Measurements from ENCODE around the gene CYP3A5. TPM values are rescaled to one million over a fixed set of nuclear protein-coding genes. Genes with fewer than 3 reads are reported as not detected.
A peak's percentile ranks its signal among the peaks of the same experiment; 100 is the strongest.

Gene CYP3A5
- total and polyA plus RNA-seq, 9 of the 15 experiments (the other 6 are each of a cell fraction or from before 2014, with no cell fraction given), result 0.73 to 2.8 (median 1.5) TPM

- H3K4me1 ChIP-seq (replicated peaks in 1 of 2; ENCODE audit: control insufficient read depth in 2 of 2, insufficient read depth in 2 of 2, low read length in 2 of 2), result peaks cover 11 to 24% of the 10 kb centered on the region in 2 experiments; a peak in 4 of 5 replicates
- H3K9me1 ChIP-seq (ENCODE audit: control insufficient read depth, insufficient read depth, low read length), result no peaks in the 10 kb centered on the region
- in situ Hi-C loops (cut with MboI) (no loop called here), intact Hi-C loops (cut with micrococcal nuclease) (no loop called here)
- no peak overlapping the region for H3K9ac ChIP-seq (ENCODE audit: insufficient read depth in 1 of 2, low read depth in 2 of 2, low read length in 2 of 2)
- no peaks in the 10 kb centered on the region for H4K20me1 ChIP-seq (replicated peaks; ENCODE audit: control insufficient read depth, insufficient read depth, low read length)
- no peak overlapping the region for H3K27ac ChIP-seq (ENCODE audit: extremely low read depth, low read depth, low read length)
- 23% methylated on average over 2 of the region's 2 CpGs for WGBS (ENCODE audit: insufficient coverage, low coverage, missing lambda C conversion rate)
- no peaks in the 10 kb centered on the region for H3K9me3 ChIP-seq (replicated peaks; ENCODE audit: control insufficient read depth, insufficient read depth, low read depth, low read length)
- BruUV-seq (replicated peaks), result no TSS peak
- ChIA-PET POLR2A (interaction anchor here (0.8 to 3.0 kb wide), 5 partner anchors 9 to 174 kb away, joined by 3 to 12 read pairs (median 3); no protein-coding TSS in a partner anchor), CTCF (ENCODE audit: low intra/inter-chr PET ratio) (no interaction called here)
- no peak overlapping the region for H2AFZ ChIP-seq (ENCODE audit: low read depth, low read length)
- H3K4me3 ChIP-seq, result no peak overlapping the region
- FAIRE-seq (no peak), ATAC-seq (no peak), DNase-seq (ENCODE audit: extremely low read depth in 1 of 4, low spot score in 3 of 4) (no peak)
- no peaks in the 10 kb centered on the region for H3K79me2 ChIP-seq (ENCODE audit: control insufficient read depth, insufficient read depth, low read length)
- no peak overlapping the region for H3K4me2 ChIP-seq (ENCODE audit: insufficient read depth, low read length)
- H3K27me3 ChIP-seq (ENCODE audit: control insufficient read depth in 2 of 2, insufficient read depth in 2 of 2, low read length in 2 of 2), result no peaks in the 10 kb centered on the region
- TF ChIP-seq ZNF224 (CRISPR knock-in tag; IDR thresholded peaks at IDR 0.05) (no peak), VEZF1 (CRISPR knock-in tag; IDR thresholded peaks at IDR 0.05) (no peak), ZNF699 (CRISPR knock-in tag; IDR thresholded peaks at IDR 0.05; ENCODE audit: insufficient replicate concordance) (peak; percentile 38), HNRNPK (IDR thresholded peaks at IDR 0.05; ENCODE audit: low read depth, low read length, poor library complexity, severe bottlenecking) (peak; percentile 85), NR1H2 (CRISPR knock-in tag; IDR thresholded peaks at IDR 0.05) (no peak)
- H3K36me3 ChIP-seq (ENCODE audit: control insufficient read depth, insufficient read depth, low read length), result no peaks in the 10 kb centered on the region; the same call in 2 of the 3 replicates
Observed at GRCh38 chr7:99674995-99675742, 4.6 kb downstream of the CYP3A5 start.

Measured in K562 (cell line).